NK-92 (cell line): ENCODE measurements around the gene HS3ST4.
"Not testable (repeated sequence)": the region's sequence is repeated elsewhere in the genome, so short reads cannot be mapped to it uniquely, and the experiment has no call there.

ENCODE experiments used
- DNase-seq: peaks from one replicate; lab custom pipeline; 2025; ENCODE audit not compliant: unreplicated experiment; lab: John Stamatoyannopoulos, UW

The HS3ST4 gene

GRCh38 chr16:25977121-25977520 is 285.4 kb downstream of the HS3ST4 start:
- DNase-seq, result no peak

GRCh38 chr16:25978218-25978617 is 286.5 kb downstream of the HS3ST4 start:
- no peak for DNase-seq

DNA sequence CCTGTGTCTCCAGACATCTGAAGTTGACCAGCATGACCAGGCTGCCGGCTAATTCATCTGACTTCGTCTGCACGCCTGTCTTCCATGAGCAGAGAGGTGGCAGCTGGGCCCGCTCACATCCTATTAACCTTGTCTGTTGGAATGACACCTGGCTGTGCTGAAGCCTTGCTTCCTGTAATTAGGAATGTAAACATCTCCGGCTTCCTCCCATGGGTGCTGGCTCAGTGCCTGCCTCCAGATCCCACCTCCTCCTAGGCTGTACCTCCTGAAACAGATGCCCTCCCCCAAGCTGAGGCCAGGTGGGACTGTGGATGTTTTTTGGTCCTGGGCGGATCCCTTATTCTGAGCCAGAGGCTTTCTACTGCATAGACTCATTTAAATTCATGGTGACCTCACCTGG is 296.3 kb downstream of the HS3ST4 start:
- no peak for DNase-seq

DNA sequence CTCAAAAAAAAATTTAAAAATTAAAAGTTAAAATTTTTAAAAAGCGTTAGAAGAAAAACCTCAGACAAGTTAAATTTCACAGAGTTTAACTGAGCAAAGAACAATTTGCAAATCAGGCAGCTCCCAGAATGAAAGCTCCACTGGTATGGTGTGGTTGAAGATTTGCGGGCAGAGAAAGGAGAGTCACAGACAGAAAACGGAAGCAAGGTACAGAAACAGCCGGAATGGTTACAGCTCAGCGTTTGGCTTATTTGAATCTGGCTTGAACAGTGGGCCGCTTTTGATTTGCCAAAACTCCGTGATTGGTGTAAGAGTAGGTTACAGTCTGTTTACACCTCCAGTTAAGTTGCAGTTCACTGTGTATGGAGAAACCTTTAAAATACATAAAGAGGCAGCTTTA is 297.1 kb downstream of the HS3ST4 start:
- DNase-seq, result no peak

DNA sequence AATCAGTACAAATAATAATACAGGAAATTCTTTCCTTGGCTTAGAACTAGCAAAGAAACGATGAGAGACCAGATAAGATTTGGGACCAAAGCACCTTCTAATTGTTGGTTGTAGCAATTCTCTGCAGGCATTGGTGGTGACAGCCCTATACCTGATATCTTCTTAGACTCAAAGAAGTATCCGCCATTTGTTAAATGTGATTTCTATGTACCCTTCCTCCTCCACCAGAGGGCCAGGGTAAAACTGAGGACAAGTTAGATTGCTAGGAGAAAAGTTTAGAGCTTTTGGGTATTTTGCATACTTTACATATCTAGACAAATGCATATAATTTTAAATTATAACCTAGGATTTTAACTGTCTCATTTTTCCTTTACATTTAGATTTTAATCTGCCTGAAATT is 304.3 kb downstream of the HS3ST4 start:
- no peak for DNase-seq

DNA sequence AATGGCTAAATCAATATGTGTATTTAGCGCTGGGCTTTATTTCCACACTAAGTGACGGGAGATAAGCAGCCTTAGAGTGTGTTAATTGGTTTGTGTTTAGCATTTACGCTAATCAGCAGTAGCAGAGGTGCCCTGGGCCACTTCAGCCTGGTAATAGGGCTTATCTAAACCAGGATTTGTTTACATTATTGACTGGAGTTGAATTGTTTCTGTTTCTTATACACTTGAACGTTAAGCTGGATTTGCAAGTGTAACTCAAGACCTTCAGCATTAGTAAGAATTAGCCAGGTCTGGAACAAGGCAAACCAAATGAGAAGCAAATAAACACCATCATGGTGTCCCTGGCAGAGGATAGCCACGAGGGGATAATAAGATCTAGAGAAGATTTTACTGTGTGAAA is 313.6 kb downstream of the HS3ST4 start:
- no peak for DNase-seq

GRCh38 chr16:26012376-26012775 is 320.6 kb downstream of the HS3ST4 start:
- DNase-seq, result no peak

GRCh38 chr16:26015776-26016175 is 324.0 kb downstream of the HS3ST4 start:
- no peak for DNase-seq

DNA sequence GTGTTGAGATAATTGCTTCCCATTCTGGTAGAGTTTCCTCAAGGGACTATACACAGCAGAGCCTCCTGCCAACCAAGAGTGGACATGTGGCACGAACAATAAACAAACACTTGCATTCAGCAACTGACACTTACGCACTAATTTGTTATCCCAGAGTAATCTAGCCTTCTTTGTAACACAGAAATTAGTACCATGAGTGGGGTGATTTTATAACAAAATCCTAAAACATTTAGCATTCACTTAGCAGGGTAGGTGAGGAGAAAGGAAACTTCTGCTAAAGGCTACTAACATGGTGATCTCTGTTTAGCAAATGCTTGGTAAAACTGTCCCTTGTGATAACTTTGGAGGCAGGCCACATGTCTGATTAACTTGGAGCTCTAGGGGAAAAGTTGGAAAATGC is 325.2 kb downstream of the HS3ST4 start:
- no peak for DNase-seq

DNA sequence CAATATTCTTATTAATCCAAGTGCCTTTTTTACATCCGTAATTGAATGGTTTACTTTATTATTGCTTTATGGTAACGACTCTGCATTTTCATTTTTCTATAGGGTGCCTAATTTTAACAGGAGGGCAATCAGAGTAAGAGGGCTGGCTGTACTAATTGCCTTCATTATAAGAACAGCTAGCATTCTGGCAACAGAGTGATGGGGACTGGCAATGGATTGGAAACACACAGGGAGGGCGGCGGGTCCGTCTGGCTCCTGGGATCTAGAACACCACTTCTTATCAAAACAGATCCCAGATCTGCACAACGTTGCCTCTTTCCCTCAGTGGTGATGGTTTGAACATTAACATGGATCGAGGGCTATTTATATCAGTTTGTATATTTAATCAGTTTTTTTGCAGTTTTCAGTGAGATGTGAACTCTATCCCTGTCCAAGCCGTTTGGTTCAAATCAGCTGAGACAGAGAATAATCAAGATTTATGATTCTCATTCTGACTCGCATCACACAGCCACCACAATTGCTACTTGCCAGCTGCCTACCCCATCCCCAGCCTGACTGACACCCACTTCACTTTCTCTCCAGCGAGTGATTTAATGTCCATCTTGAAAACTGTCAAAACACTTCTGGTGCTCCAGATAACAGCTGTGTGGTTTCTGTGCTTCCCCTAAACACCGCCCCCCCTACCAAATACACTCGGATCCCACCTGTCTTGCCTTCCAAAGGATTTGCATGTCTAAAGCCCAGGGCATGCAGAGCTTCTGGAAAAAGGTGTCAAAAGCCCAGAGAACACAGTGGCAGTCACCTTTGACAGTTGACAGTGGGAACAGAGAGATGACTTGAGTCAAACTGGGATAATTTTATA is 327.9 kb downstream of the HS3ST4 start:
- DNase-seq, result no peak

DNA sequence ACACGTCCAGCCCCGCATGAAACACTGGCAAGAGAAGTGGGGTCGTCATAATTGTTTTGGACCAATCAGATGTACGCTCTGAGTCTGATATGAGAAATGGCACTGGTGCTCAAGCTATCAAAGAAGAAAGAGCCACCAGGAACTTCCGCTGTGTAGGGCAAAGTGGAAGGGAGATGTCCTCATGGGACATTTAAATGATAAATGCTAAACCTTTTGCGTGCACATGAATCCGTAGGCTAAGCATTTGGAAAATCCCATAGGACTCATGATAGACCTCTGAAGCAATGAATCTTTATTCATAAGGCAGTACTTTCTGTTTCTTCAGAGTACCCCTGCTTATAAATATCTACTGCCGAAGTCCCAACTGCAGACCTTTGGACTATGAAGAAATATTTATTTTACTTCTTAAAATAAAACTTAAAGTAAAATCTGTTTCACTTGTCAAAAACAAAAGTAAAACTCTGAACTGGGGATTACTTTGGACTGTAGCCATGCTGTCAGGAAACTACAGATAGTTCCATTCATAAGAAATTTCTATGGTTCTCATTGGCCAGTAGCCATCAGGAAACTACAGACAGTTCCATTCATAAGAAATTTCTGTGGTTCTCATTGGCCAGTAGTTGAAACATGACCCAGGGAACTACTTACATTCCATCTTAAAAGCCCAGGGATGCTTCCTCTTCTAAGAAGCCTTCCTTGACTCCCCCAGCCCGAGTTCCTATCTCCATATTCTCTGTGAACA is 335.1 kb downstream of the HS3ST4 start:
- no peak for DNase-seq

GRCh38 chr16:26031286-26031685 is 339.5 kb downstream of the HS3ST4 start:
- DNase-seq, result no peak

GRCh38 chr16:26032661-26033060 is 340.9 kb downstream of the HS3ST4 start:
- DNase-seq, result not testable (repeated sequence)

GRCh38 chr16:26041952-26042668 is 350.4 kb downstream of the HS3ST4 start:
- no peak for DNase-seq

DNA sequence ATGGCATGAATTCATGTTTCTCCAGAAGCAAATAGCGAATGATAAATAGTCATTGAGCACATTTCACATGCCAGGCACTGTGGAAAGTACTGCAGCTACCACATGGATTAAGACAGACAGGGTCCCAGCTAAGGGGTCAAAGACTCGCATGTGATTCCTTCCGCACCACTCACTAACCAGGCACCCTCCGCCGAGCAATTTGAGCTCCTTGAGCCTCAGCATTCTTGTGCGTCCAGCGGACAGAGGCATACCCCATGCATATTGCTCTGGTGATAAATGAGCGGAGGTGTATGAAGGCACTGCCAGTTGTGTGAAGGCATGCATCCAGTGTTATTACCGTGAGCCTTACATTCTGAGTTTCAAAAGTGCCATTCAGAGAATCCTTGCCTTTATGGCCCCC is 358.7 kb downstream of the HS3ST4 start:
- DNase-seq, result no peak

DNA sequence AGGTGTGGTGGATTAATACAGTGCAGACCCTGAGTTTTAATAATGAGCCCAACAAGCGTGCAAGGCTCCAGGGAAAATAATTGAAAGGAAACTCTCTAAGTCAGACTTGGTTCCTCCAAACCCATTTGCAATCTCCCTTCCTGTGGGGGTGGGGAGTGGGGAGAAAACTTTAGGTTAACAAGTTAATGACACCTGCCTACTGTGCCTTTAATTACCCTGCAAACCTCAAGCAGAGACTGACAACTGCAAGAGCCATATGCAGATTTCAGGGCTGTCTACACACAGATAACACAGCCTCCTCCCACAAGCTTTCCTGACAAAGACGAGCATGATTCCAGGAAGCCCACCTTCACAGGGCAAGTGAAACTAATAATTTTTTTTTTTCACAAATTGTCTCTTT is 359.3 kb downstream of the HS3ST4 start:
- DNase-seq, result no peak

DNA sequence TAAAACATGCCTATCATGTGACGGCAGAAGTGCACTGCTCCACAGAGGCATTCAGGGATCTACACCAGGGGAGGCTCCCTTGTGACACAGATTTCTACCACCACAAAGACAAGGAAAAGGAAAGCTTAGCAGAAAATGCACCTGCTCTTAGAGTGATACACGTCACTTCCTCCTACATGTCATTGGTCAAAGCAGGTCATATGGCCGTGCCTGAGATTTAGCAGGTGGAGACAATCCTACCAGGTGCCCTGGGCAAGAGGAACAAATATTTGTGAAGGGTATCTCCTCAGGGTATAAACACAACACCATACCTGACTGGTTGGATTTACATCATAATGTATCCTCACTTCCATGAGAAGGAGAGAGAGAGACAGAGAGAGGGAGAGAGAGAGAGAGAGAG is 362.1 kb downstream of the HS3ST4 start:
- DNase-seq, result no peak

DNA sequence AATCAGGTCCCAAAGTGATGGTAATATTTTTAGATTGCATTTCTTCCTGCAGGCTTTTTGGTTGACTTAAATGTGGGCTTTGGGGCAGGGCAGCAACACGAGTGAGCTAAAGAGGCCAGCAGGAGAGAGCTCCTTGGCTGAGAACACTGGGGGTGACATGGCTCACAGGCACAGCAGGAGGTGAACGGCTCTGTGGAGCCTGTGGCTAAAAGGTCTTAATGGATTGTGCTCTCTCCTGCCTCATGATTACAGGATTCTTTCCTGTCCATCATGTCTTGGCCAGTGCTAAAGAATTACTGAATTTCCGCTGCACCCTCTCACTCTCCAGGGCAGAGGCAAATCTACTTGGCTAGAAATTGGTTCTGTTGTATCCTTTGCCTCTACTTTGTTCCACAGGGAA is 366.6 kb downstream of the HS3ST4 start:
- DNase-seq, result no peak

- DNase-seq, result no peak
Observed at GRCh38 chr16:26070302-26071100, 378.7 kb downstream of the HS3ST4 start.

DNA sequence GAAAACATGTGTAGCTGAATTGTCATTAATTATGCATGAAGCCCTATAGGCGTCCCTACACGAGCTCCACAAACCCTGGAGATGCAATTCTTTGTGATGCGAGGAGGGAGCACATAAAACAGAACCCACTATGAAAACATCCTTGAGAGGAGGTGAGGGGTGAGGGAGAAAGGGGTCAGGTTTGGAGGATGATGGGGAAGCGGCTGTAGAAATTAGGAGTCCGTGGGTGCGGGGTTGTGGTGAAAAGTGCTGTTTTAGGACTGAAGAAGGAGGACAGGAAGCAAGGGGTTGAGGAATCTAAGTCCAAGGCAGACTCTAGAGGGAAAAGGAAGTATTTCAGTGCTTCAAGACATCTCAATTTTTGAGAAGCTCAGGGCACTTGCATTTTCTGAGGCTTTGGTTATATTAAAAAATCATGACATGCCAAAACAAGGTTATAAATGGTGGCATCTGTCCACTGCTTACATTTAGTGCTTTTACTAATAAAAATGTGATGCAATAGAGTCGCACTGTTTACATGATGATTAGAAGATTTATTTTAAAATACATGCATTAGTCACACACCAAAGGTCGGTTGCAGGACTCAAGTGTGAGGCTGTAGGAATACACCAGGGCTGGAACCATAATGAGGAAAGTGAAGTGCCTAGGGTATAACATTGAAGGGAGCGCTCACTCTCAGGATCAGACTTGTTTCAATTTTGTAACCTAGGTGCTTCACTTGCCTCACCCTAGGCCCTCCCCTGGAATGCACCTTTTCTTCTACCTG is 379.5 kb downstream of the HS3ST4 start:
- DNase-seq, result no peak
